HFFc6 (cell line): ENCODE data around the gene ZDHHC5. TPM values are rescaled to one million over a fixed set of nuclear protein-coding genes. Genes with fewer than 3 reads are reported as not detected.
A peak's percentile ranks its signal among the peaks of the same experiment; 100 is the strongest.

Source experiments
- DNase-seq: peaks from one replicate; pipeline ENCODE4 v3.0.0-alpha.2; 2018
- H3K27ac Mint-ChIP-seq: 2 replicates; pipeline ENCODE4 v1.8.0; 2020; ENCODE audit warnings: mild to moderate bottlenecking, mixed read lengths
- H3K27me3 Mint-ChIP-seq: 2 replicates; pipeline ENCODE4 v1.8.0; 2021; ENCODE audit warnings: mild to moderate bottlenecking, moderate library complexity, mixed read lengths; ENCODE audit not compliant: insufficient read depth
- H3K36me3 Mint-ChIP-seq: 2 replicates; pipeline ENCODE4 v1.8.0; 2021; ENCODE audit warnings: low read depth, mixed read lengths
- H3K4me1 Mint-ChIP-seq: 2 replicates; pipeline ENCODE4 v1.8.0; 2020; ENCODE audit warnings: low read depth, mixed read lengths
- H3K4me3 Mint-ChIP-seq: 2 replicates; pipeline ENCODE4 v1.8.0; 2020; ENCODE audit warnings: mild to moderate bottlenecking, moderate library complexity, mixed read lengths
- H3K9me3 Mint-ChIP-seq: 2 replicates; pipeline ENCODE4 v1.8.0; 2020; ENCODE audit warnings: mild to moderate bottlenecking, mixed read lengths
- CTCF ChIP-seq: fragments of 200-600 bp; sonication (generic); IDR thresholded peaks from 2 replicates; pipeline ENCODE4 v1.5.0; 2021; ENCODE audit warnings: antibody characterized with exemption, mild to moderate bottlenecking
- total RNA-seq, 6 experiments: library from RNA; stranded (reverse); fragmentation: NEBNext Ultra II Directional; extraction: Animal tissue kit (Norgen Biotek cat#: 25700); gene quantifications; 2 replicates in 1 of 6; 3 replicates in 5 of 6; pipeline ENCODE4 v1.2.3, GENCODE V29; 2021

ZDHHC5 gene
- total RNA-seq, 6 experiments from 2014 or later = 67.5 to 82.1 (median 74.1) TPM

GRCh38 chr11:57659669-57660068, 8.2 kb upstream of the ZDHHC5 start:
- TF ChIP-seq CTCF = no peak
- Mint-ChIP-seq H3K27ac (no peak overlapping the region), H3K4me1 (peaks cover 16% of the 10 kb centered on the region), H3K27me3 (no peaks in the 10 kb centered on the region), H3K9me3 (no peaks in the 10 kb centered on the region), H3K36me3 (peaks cover 4% of the 10 kb centered on the region; the same call in 1 of the 2 replicates), H3K4me3 (no peak overlapping the region)
- no peak for DNase-seq

GRCh38 chr11:57662893-57663292, 5.0 kb upstream of the ZDHHC5 start:
- no peaks in the 10 kb centered on the region for H3K9me3 Mint-ChIP-seq
- no peak for DNase-seq
- peaks cover 14% of the 10 kb centered on the region for H3K4me1 Mint-ChIP-seq
- peaks cover 4% of the 10 kb centered on the region; the same call in 1 of the 2 replicates for H3K36me3 Mint-ChIP-seq
- TF ChIP-seq CTCF = peak; percentile 36; the same call in 1 of the 2 replicates
- no peaks in the 10 kb centered on the region; the same call in 1 of the 2 replicates for H3K27me3 Mint-ChIP-seq
- no peak overlapping the region for H3K27ac Mint-ChIP-seq
- H3K4me3 Mint-ChIP-seq = no peak overlapping the region

GRCh38 chr11:57663975-57664374, 3.9 kb upstream of the ZDHHC5 start:
- peaks cover 3% of the 10 kb centered on the region for H3K27me3 Mint-ChIP-seq
- peaks cover 8% of the 10 kb centered on the region for H3K4me1 Mint-ChIP-seq
- peaks cover 9% of the 10 kb centered on the region for H3K36me3 Mint-ChIP-seq
- no peak overlapping the region for H3K27ac Mint-ChIP-seq
- no peak overlapping the region for H3K4me3 Mint-ChIP-seq
- H3K9me3 Mint-ChIP-seq = no peaks in the 10 kb centered on the region
- DNase-seq = no peak
- no peak for TF ChIP-seq CTCF

GRCh38 chr11:57667117-57667735, 688 bp upstream of the ZDHHC5 start:
- peak overlapping the region; percentile 100 for H3K27ac Mint-ChIP-seq
- peaks cover 5% of the 10 kb centered on the region for H3K36me3 Mint-ChIP-seq
- peaks cover 3% of the 10 kb centered on the region for H3K27me3 Mint-ChIP-seq
- no peak for TF ChIP-seq CTCF
- H3K4me1 Mint-ChIP-seq = peaks cover 29% of the 10 kb centered on the region
- H3K4me3 Mint-ChIP-seq = peak overlapping the region; percentile 90
- DNase-seq = peak; percentile 98
- H3K9me3 Mint-ChIP-seq = no peaks in the 10 kb centered on the region

- TF ChIP-seq CTCF = no peak
- DNase-seq = no peak
- H3K9me3 Mint-ChIP-seq = no peaks in the 10 kb centered on the region
- H3K36me3 Mint-ChIP-seq = peaks cover 14% of the 10 kb centered on the region
- H3K27me3 Mint-ChIP-seq = peaks cover 3% of the 10 kb centered on the region
- peak overlapping the region; percentile 100 for H3K27ac Mint-ChIP-seq
- H3K4me3 Mint-ChIP-seq = peak overlapping the region; percentile 90
- H3K4me1 Mint-ChIP-seq = peaks cover 29% of the 10 kb centered on the region
Observed at GRCh38 chr11:57668434-57668782, 494 bp downstream of the ZDHHC5 start.
